A673 (cell line): ENCODE data around the gene FHIT. TPM values are rescaled to one million over a fixed set of nuclear protein-coding genes. Genes with fewer than 3 reads are reported as not detected.

Experiments
- BruUV-seq: library from RNA; stranded (reverse); fragments of 400-500 nt; replicated peaks from 2 replicates; lab custom pipeline; 2021; lab: Mats Ljungman, UMichigan
- CTCF ChIA-PET: fragments of 300-600 bp; sonication (Branson Sonifier 250); formaldehyde crosslinking; loops from one replicate; lab custom pipeline; 2022; ENCODE audit warnings: antibody characterized with exemption; lab: Charles Lee
- POLR2A ChIA-PET: fragments of 300-600 bp; sonication (Branson Sonifier 250); formaldehyde crosslinking; loops from one replicate; lab custom pipeline; 2022; ENCODE audit warnings: antibody characterized with exemption; ENCODE audit not compliant: low non-redundant PET; lab: Charles Lee
- DNase-seq: peaks from one replicate; pipeline ENCODE4 v3.0.0-alpha.2; 2015; ENCODE audit warnings: low spot score
- H3K27ac ChIP-seq: fragments of 200-600 bp; sonication (generic); 2 replicates; pipeline ENCODE4 v1.5.1; 2016; ENCODE audit warnings: mixed run types, low read depth, mild to moderate bottlenecking, mixed read lengths, antibody characterized with exemption, low read length; ENCODE audit not compliant: poor library complexity, severe bottlenecking
- H3K27me3 ChIP-seq: fragments of 200-600 bp; sonication (generic); replicated peaks from 2 replicates; pipeline ENCODE4 v1.6.1; 2017; ENCODE audit warnings: mixed run types, low read depth, mild to moderate bottlenecking, mixed read lengths, antibody characterized with exemption, low read length; ENCODE audit not compliant: insufficient read depth, poor library complexity
- H3K36me3 ChIP-seq: fragments of 200-600 bp; sonication (generic); 2 replicates; pipeline ENCODE4 v1.6.1; 2016; ENCODE audit warnings: mixed run types, mild to moderate bottlenecking, mixed read lengths, antibody characterized with exemption, low read length; ENCODE audit not compliant: insufficient read depth, poor library complexity, severe bottlenecking
- H3K4me1 ChIP-seq: fragments of 200-600 bp; sonication (generic); 2 replicates; pipeline ENCODE4 v1.6.1; 2017; ENCODE audit warnings: mixed run types, mild to moderate bottlenecking, mixed read lengths, antibody characterized with exemption, low read length; ENCODE audit not compliant: insufficient read depth, poor library complexity, severe bottlenecking
- H3K4me3 ChIP-seq: fragments of 200-600 bp; sonication (generic); 2 replicates; pipeline ENCODE4 v1.5.1; 2016; ENCODE audit warnings: low read depth, mixed run types, mild to moderate bottlenecking, mixed read lengths, low read length; ENCODE audit not compliant: poor library complexity, severe bottlenecking
- H3K9me3 ChIP-seq: fragments of 200-600 bp; sonication (generic); 2 replicates; pipeline ENCODE4 v1.6.1; 2016; ENCODE audit warnings: mixed run types, low read depth, mild to moderate bottlenecking, mixed read lengths, antibody characterized with exemption, low read length; ENCODE audit not compliant: poor library complexity, severe bottlenecking
- EZH2 ChIP-seq: fragments of 200-600 bp; sonication (generic); IDR thresholded peaks from 2 replicates; pipeline ENCODE4 v1.6.1; 2017; ENCODE audit warnings: borderline replicate concordance, low read depth, mild to moderate bottlenecking, mixed read lengths, antibody characterized with exemption, low read length; ENCODE audit not compliant: poor library complexity, severe bottlenecking
- intact Hi-C: fragments of 100-400 bp; cut with micrococcal nuclease; formaldehyde crosslinking; loops from one replicate; pipeline ENCODE4 v1.10.0; 2022; ENCODE audit not compliant: unreplicated experiment
- total RNA-seq: library from RNA; stranded (reverse); gene quantifications from 2 replicates; pipeline ENCODE4 v1.2.3, GENCODE V29; 2021
- TF ChIP-seq, protein P1 (sequence below): fragments of 300-800, 200-600 bp; sonication (generic); conservative IDR thresholded peaks from 2 replicates; pipeline ENCODE4 v1.5.1; 2017; ENCODE audit warnings: low read depth, mild to moderate bottlenecking, antibody characterized with exemption, low read length, moderate library complexity, mixed read lengths

FHIT gene
- total RNA-seq, 1 experiment from 2014 or later, result not detected

DNA sequence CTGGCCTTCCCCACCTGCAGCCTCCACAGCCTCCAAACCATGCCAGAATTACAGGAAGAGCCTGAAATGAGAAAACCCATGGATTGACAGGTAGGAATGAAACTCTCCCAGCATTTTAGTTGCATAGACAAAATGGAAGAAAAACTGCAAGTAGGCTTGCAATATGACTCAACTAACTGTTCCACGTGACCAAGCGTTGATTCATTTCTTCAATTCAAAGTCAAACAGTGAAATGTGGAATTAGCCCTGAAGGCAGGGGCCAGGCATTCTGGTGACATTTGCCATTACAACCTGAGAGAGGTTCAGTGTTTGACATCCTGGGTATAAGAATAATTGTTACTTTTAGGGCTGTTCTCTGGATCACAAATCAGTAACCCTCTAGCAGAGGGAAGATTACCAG lies 1525.0 kb downstream of the FHIT start:
- no peak overlapping the region for H3K4me3 ChIP-seq
- ChIA-PET POLR2A (no interaction called here), CTCF (no interaction called here)
- no peaks in the 10 kb centered on the region for H3K36me3 ChIP-seq
- BruUV-seq, result no TSS peak
- H3K4me1 ChIP-seq, result no peaks in the 10 kb centered on the region
- no peaks in the 10 kb centered on the region for H3K27me3 ChIP-seq
- no peaks in the 10 kb centered on the region for H3K9me3 ChIP-seq
- H3K27ac ChIP-seq, result no peak overlapping the region
- no peak for DNase-seq
- intact Hi-C loops, result no loop called here
- no peak for TF ChIP-seq EZH2
- TF ChIP-seq, protein P1, sequence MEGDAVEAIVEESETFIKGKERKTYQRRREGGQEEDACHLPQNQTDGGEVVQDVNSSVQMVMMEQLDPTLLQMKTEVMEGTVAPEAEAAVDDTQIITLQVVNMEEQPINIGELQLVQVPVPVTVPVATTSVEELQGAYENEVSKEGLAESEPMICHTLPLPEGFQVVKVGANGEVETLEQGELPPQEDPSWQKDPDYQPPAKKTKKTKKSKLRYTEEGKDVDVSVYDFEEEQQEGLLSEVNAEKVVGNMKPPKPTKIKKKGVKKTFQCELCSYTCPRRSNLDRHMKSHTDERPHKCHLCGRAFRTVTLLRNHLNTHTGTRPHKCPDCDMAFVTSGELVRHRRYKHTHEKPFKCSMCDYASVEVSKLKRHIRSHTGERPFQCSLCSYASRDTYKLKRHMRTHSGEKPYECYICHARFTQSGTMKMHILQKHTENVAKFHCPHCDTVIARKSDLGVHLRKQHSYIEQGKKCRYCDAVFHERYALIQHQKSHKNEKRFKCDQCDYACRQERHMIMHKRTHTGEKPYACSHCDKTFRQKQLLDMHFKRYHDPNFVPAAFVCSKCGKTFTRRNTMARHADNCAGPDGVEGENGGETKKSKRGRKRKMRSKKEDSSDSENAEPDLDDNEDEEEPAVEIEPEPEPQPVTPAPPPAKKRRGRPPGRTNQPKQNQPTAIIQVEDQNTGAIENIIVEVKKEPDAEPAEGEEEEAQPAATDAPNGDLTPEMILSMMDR, result no peak

DNA sequence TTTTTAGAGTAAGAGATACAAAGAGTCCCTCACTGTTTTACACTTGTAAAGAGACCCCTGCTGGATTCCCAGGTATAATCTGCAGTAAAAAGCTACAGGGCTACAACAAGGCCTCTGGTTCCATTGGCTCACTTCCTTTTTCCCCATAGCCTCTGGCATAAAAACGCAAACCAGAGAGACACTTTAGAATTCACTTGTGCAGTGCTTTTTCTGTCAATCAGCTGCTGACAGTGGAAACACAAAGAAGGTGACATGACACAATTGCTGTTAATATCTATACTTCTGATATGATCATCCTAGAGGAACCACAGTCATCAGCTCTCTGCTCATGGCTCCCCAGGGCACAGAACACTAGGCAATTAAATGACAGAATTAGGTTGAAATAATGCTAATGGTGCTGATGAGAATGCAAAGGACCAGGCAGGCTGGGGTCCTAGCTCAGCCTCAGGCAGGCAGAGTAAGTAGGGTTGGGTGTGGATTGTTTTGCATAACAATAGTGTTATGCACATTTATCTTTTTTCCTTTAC lies 1533.5 kb downstream of the FHIT start:
- TF ChIP-seq EZH2, result no peak
- TF ChIP-seq, protein P1, result no peak
- Histone ChIP-seq H3K36me3 (no peaks in the 10 kb centered on the region), H3K27ac (no peak overlapping the region), H3K9me3 (no peaks in the 10 kb centered on the region), H3K4me3 (no peak overlapping the region), H3K27me3 (no peaks in the 10 kb centered on the region), H3K4me1 (no peaks in the 10 kb centered on the region)
- POLR2A ChIA-PET, result no interaction called here
- intact Hi-C loops, result no loop called here
- CTCF ChIA-PET, result interaction anchor here (0.6 kb wide), 1 partner anchor 11 kb away, joined by 4 read pairs; no protein-coding TSS in a partner anchor
- BruUV-seq, result no TSS peak
- DNase-seq, result no peak

DNA sequence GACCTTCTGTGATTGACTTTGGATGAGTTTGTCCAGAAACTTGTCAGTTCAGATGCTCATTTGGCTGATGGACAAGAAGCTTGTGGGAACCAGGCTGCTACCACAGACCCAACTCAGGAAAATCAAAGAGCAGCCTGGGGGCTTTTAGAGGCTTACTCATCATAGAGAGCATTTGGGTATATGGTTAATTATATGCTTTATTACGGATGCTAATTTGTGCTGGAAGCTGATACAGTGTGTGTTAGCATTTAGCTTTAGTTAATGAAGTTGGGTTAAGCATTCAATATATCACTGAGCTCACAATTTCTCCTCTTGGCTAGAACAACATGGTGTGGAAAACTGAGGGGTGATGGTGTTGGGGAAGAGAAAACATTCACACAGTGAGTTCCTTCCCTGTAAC lies 1537.2 kb downstream of the FHIT start:
- intact Hi-C loops, result no loop called here
- DNase-seq, result no peak
- H3K27me3 ChIP-seq, result no peaks in the 10 kb centered on the region
- BruUV-seq, result no TSS peak
- H3K36me3 ChIP-seq, result no peaks in the 10 kb centered on the region
- no peaks in the 10 kb centered on the region for H3K9me3 ChIP-seq
- no peak overlapping the region for H3K27ac ChIP-seq
- ChIA-PET CTCF (no interaction called here), POLR2A (no interaction called here)
- no peak for TF ChIP-seq EZH2
- TF ChIP-seq, protein P1, result no peak
- no peak overlapping the region for H3K4me3 ChIP-seq
- H3K4me1 ChIP-seq, result no peaks in the 10 kb centered on the region
